CD4-positive, alpha-beta T cell treated with Interleukin-1 beta for 1 hour (primary cell): Measurements from ENCODE around the gene PIERCE2.
"Not testable (repeated sequence)": the region's sequence is repeated elsewhere in the genome, so short reads cannot be mapped to it uniquely, and the experiment has no call there.

Experiments
- DNase-seq, 2 donors: peaks; one replicate each; pipeline ENCODE4 v3.0.0-alpha.2; 2020 to 2022

Gene PIERCE2

GRCh38 chr15:55434989-55435825, 26.9 kb downstream of the PIERCE2 start:
- peak in 1 of 2 donors; percentile 47 for DNase-seq

- DNase-seq: not testable (repeated sequence)
Observed at GRCh38 chr15:55443141-55443540, 34.8 kb downstream of the PIERCE2 start.

GRCh38 chr15:55445936-55446335, 37.6 kb downstream of the PIERCE2 start:
- DNase-seq: not testable (repeated sequence)

GRCh38 chr15:55446379-55447029, 38.2 kb downstream of the PIERCE2 start:
- DNase-seq: not testable (repeated sequence)

GRCh38 chr15:55447030-55447394, 38.7 kb downstream of the PIERCE2 start:
- DNase-seq: not testable (repeated sequence)

GRCh38 chr15:55457401-55458022, 49.2 kb downstream of the PIERCE2 start:
- no peak for DNase-seq

GRCh38 chr15:55461447-55461846, 53.2 kb downstream of the PIERCE2 start:
- no peak for DNase-seq

- DNase-seq: no peak
Observed at GRCh38 chr15:55468321-55468720, 60.0 kb downstream of the PIERCE2 start.
